ENCODE results near the gene SERPINB1.
A peak's percentile ranks its signal among the peaks of the same experiment; 100 is the strongest.
"Not testable (repeated sequence)": the region's sequence is repeated elsewhere in the genome, so short reads cannot be mapped to it uniquely, and the experiment has no call there.

SERPINB1 gene

DNA sequence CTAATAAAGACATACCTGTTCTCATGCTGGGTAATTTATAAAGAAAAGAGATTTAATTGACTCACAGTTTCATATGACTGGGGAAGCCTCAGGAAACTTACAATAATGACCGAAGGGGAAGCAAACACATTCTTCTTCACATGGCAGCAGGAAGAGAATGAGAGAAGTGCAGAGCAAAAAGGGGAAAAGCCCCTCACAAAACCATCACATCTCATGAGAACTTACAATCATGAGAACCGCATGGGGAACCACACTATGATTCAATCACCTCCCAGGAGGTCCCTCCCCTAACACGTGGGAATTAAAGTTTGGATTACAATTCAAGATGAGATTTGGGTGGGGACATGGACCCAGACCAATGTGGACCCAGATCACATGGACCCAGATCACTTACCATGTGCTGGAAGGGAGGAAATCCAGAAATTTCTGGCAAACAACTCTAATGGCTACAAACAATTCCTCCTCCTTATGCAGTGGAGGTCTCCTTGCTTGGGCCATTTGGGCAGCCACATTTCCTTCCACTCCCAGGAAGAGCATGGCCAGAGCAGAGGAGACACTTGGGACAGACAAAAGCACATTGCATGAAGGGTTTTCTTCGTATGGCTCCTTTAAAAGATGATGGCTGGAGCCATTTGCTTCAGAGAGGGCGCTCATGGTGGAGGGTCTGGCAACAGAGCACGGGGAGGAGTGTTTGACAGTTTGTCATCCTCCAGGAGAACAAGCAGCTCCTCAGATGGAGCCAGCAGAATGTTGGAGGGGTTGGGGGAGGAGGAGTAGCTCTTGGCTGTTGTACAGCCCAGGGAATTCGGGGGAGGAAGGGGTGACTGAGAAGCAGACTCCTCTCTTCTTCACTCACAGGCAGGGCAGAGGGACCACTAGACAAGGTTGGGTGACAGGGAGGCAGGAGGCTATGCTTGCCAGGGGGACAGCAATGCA, 31.0 kb upstream of the SERPINB1 start:
- H3K4me3 Mint-ChIP-seq: no peak overlapping the region
- H3K4me1 Mint-ChIP-seq: peaks cover 68% of the 10 kb centered on the region
- peaks cover 2% of the 10 kb centered on the region for H3K27me3 Mint-ChIP-seq
- DNase-seq: no peak
- ATAC-seq: no peak
- H3K9me3 Mint-ChIP-seq: peaks cover 6 to 13% of the 10 kb centered on the region in 2 donors
- H3K27ac Mint-ChIP-seq: peak overlapping the region in 1 of 2 donors; percentile 72

GRCh38 chr6:2871953-2872352, 30.3 kb upstream of the SERPINB1 start:
- H3K4me1 Mint-ChIP-seq: peaks cover 60% of the 10 kb centered on the region
- H3K4me3 Mint-ChIP-seq: no peak overlapping the region
- no peak overlapping the region for H3K27ac Mint-ChIP-seq
- no peak for DNase-seq
- H3K27me3 Mint-ChIP-seq: no peaks in the 10 kb centered on the region
- peaks cover 6 to 13% of the 10 kb centered on the region in 2 donors for H3K9me3 Mint-ChIP-seq
- ATAC-seq: no peak

DNA sequence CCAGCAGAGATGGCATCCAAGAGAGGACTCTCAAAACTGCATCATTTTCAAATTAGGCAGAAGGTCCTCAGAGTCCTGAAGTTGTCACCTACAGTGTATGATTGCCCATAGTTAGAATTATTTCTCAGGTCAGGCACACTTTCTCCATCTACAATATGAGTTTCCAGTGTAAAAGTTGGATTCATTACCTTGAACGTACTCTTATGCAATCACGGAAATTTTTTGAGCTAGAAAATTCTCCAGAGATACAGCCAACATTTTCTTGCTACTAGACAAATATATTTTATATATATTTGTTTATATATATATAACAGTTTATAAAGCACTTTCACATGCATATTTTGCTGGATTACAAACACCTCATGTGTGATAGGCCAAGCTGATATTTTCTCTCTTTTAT, 29.4 kb upstream of the SERPINB1 start:
- H3K27ac Mint-ChIP-seq: no peak overlapping the region
- no peak overlapping the region for H3K4me3 Mint-ChIP-seq
- H3K27me3 Mint-ChIP-seq: no peaks in the 10 kb centered on the region
- H3K4me1 Mint-ChIP-seq: peaks cover 60% of the 10 kb centered on the region
- DNase-seq (no peak), ATAC-seq (no peak)
- H3K9me3 Mint-ChIP-seq: peaks cover 6 to 13% of the 10 kb centered on the region in 2 donors

GRCh38 chr6:2870046-2870636, 28.5 kb upstream of the SERPINB1 start:
- peak; percentile 50 for ATAC-seq
- no peak overlapping the region for H3K4me3 Mint-ChIP-seq
- no peak overlapping the region for H3K27ac Mint-ChIP-seq
- H3K9me3 Mint-ChIP-seq: peaks cover 6 to 13% of the 10 kb centered on the region in 2 donors
- H3K27me3 Mint-ChIP-seq: no peaks in the 10 kb centered on the region
- H3K4me1 Mint-ChIP-seq: peaks cover 63% of the 10 kb centered on the region
- no peak for DNase-seq

- Mint-ChIP-seq H3K27me3 (no peaks in the 10 kb centered on the region), H3K4me3 (no peak overlapping the region), H3K27ac (no peak overlapping the region), H3K9me3 (peaks cover 6 to 13% of the 10 kb centered on the region in 2 donors), H3K4me1 (peaks cover 62% of the 10 kb centered on the region)
- DNase-seq: no peak
- ATAC-seq: no peak
Observed at GRCh38 chr6:2868637-2869036, 27.0 kb upstream of the SERPINB1 start.

DNA sequence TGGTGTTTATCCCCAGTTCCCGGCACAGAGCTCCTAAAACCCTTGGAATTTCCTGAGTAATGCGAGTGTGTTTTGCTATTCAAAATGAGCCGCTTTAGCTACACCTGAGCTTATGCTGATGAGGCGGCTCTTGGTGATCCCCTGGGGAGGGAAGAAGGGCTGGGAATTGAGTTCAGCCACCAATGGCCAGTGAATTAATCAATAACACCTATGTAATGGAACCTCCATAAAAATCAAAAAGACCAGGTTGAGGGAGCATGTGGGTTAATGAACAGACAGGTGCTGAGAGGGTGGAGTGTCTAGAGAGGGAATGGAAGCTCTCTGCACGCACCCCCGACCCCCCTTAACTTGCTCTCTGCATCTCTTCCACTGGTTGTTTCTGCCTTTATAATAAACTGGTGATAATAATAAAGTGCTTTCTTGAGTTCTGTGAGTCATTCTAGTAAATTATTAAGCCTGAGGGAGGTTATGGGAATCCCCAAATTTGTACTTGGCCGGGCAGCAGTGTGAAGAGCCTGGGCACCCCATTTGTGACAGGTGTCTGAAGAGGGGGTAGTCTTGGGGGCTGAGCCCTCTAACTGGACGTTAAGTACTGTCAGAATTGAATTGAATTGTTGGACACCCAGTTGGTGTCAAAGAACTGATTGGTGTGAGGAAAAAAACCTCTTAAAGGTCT, 24.6 kb upstream of the SERPINB1 start:
- H3K4me3 Mint-ChIP-seq: no peak overlapping the region

GRCh38 chr6:2865694-2866151, 24.1 kb upstream of the SERPINB1 start:
- no peak overlapping the region for H3K4me3 Mint-ChIP-seq
- H3K4me1 Mint-ChIP-seq: peaks cover 73% of the 10 kb centered on the region
- H3K27me3 Mint-ChIP-seq: no peaks in the 10 kb centered on the region
- H3K9me3 Mint-ChIP-seq: no peaks in the 10 kb centered on the region
- no peak for ATAC-seq
- no peak overlapping the region for H3K27ac Mint-ChIP-seq
- no peak for DNase-seq

More for the DNA sequence above, 24.6 kb upstream of the SERPINB1 start:
- Mint-ChIP-seq H3K27ac (no peak overlapping the region), H3K27me3 (no peaks in the 10 kb centered on the region), H3K9me3 (no peaks in the 10 kb centered on the region), H3K4me1 (peaks cover 68% of the 10 kb centered on the region)
- ATAC-seq: no peak
- no peak for DNase-seq

DNA sequence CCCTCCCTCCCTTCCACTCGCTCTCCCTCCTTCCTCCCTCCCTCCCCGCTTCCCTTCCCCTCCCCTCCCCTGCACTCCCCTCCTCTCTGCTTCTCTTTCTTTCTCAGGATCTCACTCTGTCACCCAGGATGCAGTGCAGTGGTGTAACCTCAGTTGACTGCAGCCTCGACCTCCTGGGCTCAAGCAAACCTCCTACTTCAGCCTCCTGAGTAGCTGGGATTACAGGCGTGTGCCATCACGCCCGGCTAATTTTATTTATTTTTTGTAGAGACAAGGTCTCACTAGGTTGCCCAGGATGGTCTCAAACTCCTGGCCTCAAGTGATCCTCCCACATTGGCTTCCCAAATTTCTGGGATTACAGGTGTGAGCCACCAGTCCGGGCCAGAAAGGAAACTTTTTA, 23.6 kb upstream of the SERPINB1 start:
- H3K4me3 Mint-ChIP-seq: no peak overlapping the region
- DNase-seq (no peak), ATAC-seq (no peak)
- H3K27me3 Mint-ChIP-seq: no peaks in the 10 kb centered on the region
- H3K27ac Mint-ChIP-seq: no peak overlapping the region
- H3K9me3 Mint-ChIP-seq: no peaks in the 10 kb centered on the region
- H3K4me1 Mint-ChIP-seq: peaks cover 78% of the 10 kb centered on the region

DNA sequence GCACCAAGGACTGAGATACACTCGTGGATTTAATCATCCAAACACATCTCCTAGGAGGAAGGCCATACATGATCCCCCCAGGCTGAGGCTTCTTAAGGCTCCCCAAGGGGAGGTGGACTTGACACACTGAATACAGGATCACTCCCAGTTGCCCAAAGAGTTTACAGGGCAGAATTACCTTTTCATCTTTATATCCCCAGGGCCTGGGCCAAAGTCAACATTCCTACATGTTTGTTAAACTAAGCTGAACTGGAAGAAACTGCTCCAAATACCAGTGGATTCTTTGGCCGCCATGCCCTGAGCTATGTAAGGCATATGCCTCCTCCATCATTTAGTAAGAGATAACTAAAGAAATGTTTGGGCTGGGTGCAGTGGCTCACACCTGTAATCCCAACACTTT, 22.2 kb upstream of the SERPINB1 start:
- Mint-ChIP-seq H3K27ac (no peak overlapping the region), H3K9me3 (no peaks in the 10 kb centered on the region), H3K4me1 (peaks cover 85% of the 10 kb centered on the region), H3K27me3 (no peaks in the 10 kb centered on the region), H3K4me3 (no peak overlapping the region)
- ATAC-seq (no peak), DNase-seq (no peak)

- ATAC-seq (peak; percentile 63), DNase-seq (peak in 1 of 2 donors; percentile 66)
- Mint-ChIP-seq H3K9me3 (no peaks in the 10 kb centered on the region), H3K4me1 (peaks cover 88% of the 10 kb centered on the region), H3K4me3 (peak overlapping the region in 1 of 2 donors; percentile 65), H3K27ac (peak overlapping the region in 1 of 2 donors; percentile 52), H3K27me3 (no peaks in the 10 kb centered on the region)
Observed at GRCh38 chr6:2862712-2863181, 21.1 kb upstream of the SERPINB1 start.

DNA sequence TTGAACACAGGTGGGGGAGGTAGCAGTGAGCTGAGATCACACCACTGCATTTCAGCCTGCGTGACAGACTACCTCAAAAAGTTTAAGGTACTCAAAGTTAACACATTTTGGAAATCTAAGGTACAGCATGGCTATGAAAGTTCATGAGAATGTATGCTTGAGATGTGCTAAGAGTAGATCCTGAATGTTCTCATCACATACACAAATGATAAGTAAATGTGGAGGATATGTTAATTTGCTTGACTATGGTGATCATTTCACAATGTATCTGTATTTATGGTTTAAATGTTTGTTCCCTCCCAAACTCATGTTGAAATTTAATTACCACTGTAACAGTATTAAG, 20.1 kb upstream of the SERPINB1 start:
- DNase-seq (no peak), ATAC-seq (no peak)
- peak overlapping the region; percentile 71 to 95 for H3K4me3 Mint-ChIP-seq
- H3K27me3 Mint-ChIP-seq: no peaks in the 10 kb centered on the region
- H3K27ac Mint-ChIP-seq: peak overlapping the region in 1 of 2 donors; percentile 99
- H3K4me1 Mint-ChIP-seq: peaks cover 96% of the 10 kb centered on the region
- H3K9me3 Mint-ChIP-seq: no peaks in the 10 kb centered on the region

DNA sequence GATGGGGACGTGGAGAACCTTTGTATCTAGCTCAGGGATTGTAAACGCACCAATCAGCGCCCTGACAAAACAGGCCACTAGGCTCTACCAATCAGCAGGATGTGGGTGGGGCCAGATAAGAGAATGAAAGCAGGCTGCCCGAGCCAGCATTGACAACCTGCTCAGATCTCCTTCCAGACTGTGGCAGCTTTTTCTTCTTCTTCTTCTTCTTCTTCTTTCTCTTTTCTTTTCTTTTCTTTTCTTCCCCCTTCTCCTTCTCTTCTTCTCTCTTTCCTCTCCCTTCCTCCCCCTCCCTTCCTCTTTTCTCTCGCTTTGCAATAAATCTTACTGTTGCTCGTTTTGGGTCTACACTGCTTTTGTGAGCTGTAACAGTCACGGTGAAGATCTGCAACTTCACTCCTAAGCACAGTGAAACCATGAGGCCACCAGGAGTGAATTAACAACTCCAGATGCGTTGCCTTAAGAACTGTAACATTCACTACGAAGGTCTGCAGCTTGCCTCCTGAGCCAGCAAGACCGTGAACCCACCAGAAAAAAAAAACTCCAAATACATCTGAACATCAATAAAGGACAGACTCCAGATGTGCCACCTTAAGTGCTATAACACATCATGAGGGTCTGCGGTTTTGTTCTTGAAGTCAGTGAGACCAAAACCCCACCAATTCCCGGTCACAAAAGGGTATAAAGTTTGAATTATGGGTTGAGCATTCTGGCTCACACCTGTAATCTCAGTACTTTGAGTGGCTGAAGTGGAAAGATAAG, 19.6 kb upstream of the SERPINB1 start:
- DNase-seq (peak in 1 of 2 donors; percentile 58), ATAC-seq (peak; percentile 27)
- peak overlapping the region; percentile 16 to 99 for H3K27ac Mint-ChIP-seq
- no peaks in the 10 kb centered on the region for H3K9me3 Mint-ChIP-seq
- peaks cover 96% of the 10 kb centered on the region for H3K4me1 Mint-ChIP-seq
- H3K4me3 Mint-ChIP-seq: peak overlapping the region; percentile 63 to 95
- no peaks in the 10 kb centered on the region for H3K27me3 Mint-ChIP-seq

GRCh38 chr6:2860706-2861059, 19.0 kb upstream of the SERPINB1 start:
- ATAC-seq, H3K9me3 Mint-ChIP-seq, DNase-seq, H3K27me3 Mint-ChIP-seq: not testable (repeated sequence)
- H3K4me1 Mint-ChIP-seq: peaks cover 96% of the 10 kb centered on the region
- peak overlapping the region in 1 of 2 donors; percentile 63 for H3K4me3 Mint-ChIP-seq
- H3K27ac Mint-ChIP-seq: peak overlapping the region; percentile 77 to 99

- not testable (repeated sequence) for DNase-seq, ATAC-seq, H3K9me3 Mint-ChIP-seq, H3K27me3 Mint-ChIP-seq
- Mint-ChIP-seq H3K4me1 (peaks cover 96% of the 10 kb centered on the region), H3K27ac (peak overlapping the region; percentile 98 to 99), H3K4me3 (peak overlapping the region; percentile 26 to 37)
Observed at GRCh38 chr6:2859798-2860705, 18.4 kb upstream of the SERPINB1 start.

Data from stimulated activated naive CD8-positive, alpha-beta T cell treated with anti-CD3 and anti-CD28 coated beads, Interleukin-15, amount 100 ng/mL, for 72 hours (primary cell).